Caco-2 (cell line): ENCODE results near the gene RPE. TPM values are rescaled to one million over a fixed set of nuclear protein-coding genes. Genes with fewer than 3 reads are reported as not detected.

Source experiments
- BruUV-seq: library from RNA; stranded (reverse); fragments of 400-500 nt; replicated peaks from 2 replicates; lab custom pipeline; 2021; lab: Mats Ljungman, UMichigan
- CTCF ChIA-PET: fragments of 300-600 bp; sonication (Branson Sonifier 250); formaldehyde crosslinking; loops from one replicate; lab custom pipeline; 2022; ENCODE audit warnings: antibody characterized with exemption; lab: Charles Lee
- POLR2A ChIA-PET: fragments of 300-600 bp; sonication (Branson Sonifier 250); formaldehyde crosslinking; loops from one replicate; lab custom pipeline; 2022; ENCODE audit warnings: antibody characterized with exemption; lab: Charles Lee
- DNase-seq, 2 experiments: peaks; one replicate each; pipeline versions ENCODE4 v3.0.0 to v3.0.0-alpha.2; 2020 to 2022
- H3K27me3 ChIP-seq: replicated peaks from 2 replicates; pipeline ENCODE4 v1.6.0; 2011; ENCODE audit warnings: low read length; ENCODE audit not compliant: control insufficient read depth, insufficient read depth
- H3K36me3 ChIP-seq: 2 replicates; pipeline ENCODE4 v1.5.1; 2011; ENCODE audit warnings: low read length; ENCODE audit not compliant: control insufficient read depth, insufficient read depth
- H3K4me1 ChIP-seq: fragments of 250-450 bp; sonication (Bioruptor Pico); 2 replicates; pipeline ENCODE4 v1.5.1; 2020; ENCODE audit warnings: mild to moderate bottlenecking
- H3K4me3 ChIP-seq: 2 replicates; pipeline ENCODE4 v1.5.1; 2011; ENCODE audit warnings: low read depth, mild to moderate bottlenecking, control low read depth, low read length
- H3K9me3 ChIP-seq: fragments of 250-450 bp; sonication (Bioruptor Pico); 2 replicates; pipeline ENCODE4 v1.5.1; 2020; ENCODE audit warnings: mild to moderate bottlenecking, moderate library complexity
- H3K27ac Mint-ChIP-seq: one replicate; pipeline ENCODE4 v1.8.0; 2022; ENCODE audit warnings: mixed read lengths; ENCODE audit not compliant: unreplicated experiment
- H3K27me3 Mint-ChIP-seq: one replicate; pipeline ENCODE4 v1.8.0; 2022; ENCODE audit warnings: mixed read lengths; ENCODE audit not compliant: insufficient read depth, unreplicated experiment
- H3K36me3 Mint-ChIP-seq: one replicate; pipeline ENCODE4 v1.8.0; 2022; ENCODE audit warnings: mild to moderate bottlenecking, mixed read lengths; ENCODE audit not compliant: insufficient read depth, unreplicated experiment
- H3K4me1 Mint-ChIP-seq: one replicate; pipeline ENCODE4 v1.8.0; 2022; ENCODE audit warnings: low read depth, mixed read lengths; ENCODE audit not compliant: unreplicated experiment
- H3K4me3 Mint-ChIP-seq: one replicate; pipeline ENCODE4 v1.8.0; 2022; ENCODE audit warnings: mild to moderate bottlenecking, moderate library complexity, mixed read lengths; ENCODE audit not compliant: unreplicated experiment
- H3K9me3 Mint-ChIP-seq: one replicate; pipeline ENCODE4 v1.8.0; 2022; ENCODE audit warnings: mixed read lengths; ENCODE audit not compliant: unreplicated experiment
- CTCF ChIP-seq, 2 experiments: fragments of 200-600 bp in 1 of 2; IDR thresholded peaks; 1 replicate in 1 of 2; 2 replicates in 1 of 2; pipeline versions ENCODE4 v1.5.1 to v1.8.0; 2011 to 2022; ENCODE audit warnings: antibody characterized with exemption in 1 of 2, control low read depth in 1 of 2, inconsistent platforms in 1 of 2, low read depth in 1 of 2, low read length in 1 of 2, mild to moderate bottlenecking in 1 of 2, moderate library complexity in 1 of 2; ENCODE audit not compliant: insufficient read depth in 1 of 2, severe bottlenecking in 1 of 2, unreplicated experiment in 1 of 2
- intact Hi-C: fragments of 100-400 bp; cut with micrococcal nuclease; formaldehyde crosslinking; loops from one replicate; pipeline ENCODE4 v1.10.0; 2022; ENCODE audit not compliant: unreplicated experiment
- total RNA-seq: library from RNA; stranded (reverse); gene quantifications from 2 replicates; pipeline ENCODE4 v1.2.3, GENCODE V29; 2022

Gene RPE
- total RNA-seq, 1 experiment from 2014 or later: 92.9 TPM

- ChIA-PET CTCF (no interaction called here), POLR2A (no interaction called here)
- no peak for DNase-seq
- no peak for TF ChIP-seq CTCF (IDR thresholded peaks at IDR 0.05; ENCODE audit: insufficient read depth in 1 of 2, low read depth in 1 of 2, low read length in 1 of 2, severe bottlenecking in 1 of 2, unreplicated experiment in 1 of 2)
- Histone ChIP-seq H3K4me1 (no peaks in the 10 kb centered on the region), H3K4me3 (no peak overlapping the region), H3K36me3 (no peaks in the 10 kb centered on the region), H3K9me3 (no peaks in the 10 kb centered on the region), H3K27me3 (no peaks in the 10 kb centered on the region)
- Mint-ChIP-seq H3K36me3 (no peaks in the 10 kb centered on the region), H3K4me3 (no peak overlapping the region), H3K27ac (no peak overlapping the region), H3K9me3 (no peaks in the 10 kb centered on the region), H3K27me3 (peaks cover 8% of the 10 kb centered on the region), H3K4me1 (no peaks in the 10 kb centered on the region)
- intact Hi-C loops: no loop called here
- BruUV-seq: no TSS peak
Measured at GRCh38 chr2:209985874-209986273, 16.6 kb upstream of the RPE start.

- DNase-seq: no peak
- intact Hi-C loops: no loop called here
- Histone ChIP-seq H3K36me3 (no peaks in the 10 kb centered on the region), H3K4me1 (no peaks in the 10 kb centered on the region), H3K4me3 (no peak overlapping the region), H3K27me3 (no peaks in the 10 kb centered on the region), H3K9me3 (no peaks in the 10 kb centered on the region)
- Mint-ChIP-seq H3K27ac (no peak overlapping the region), H3K4me3 (no peak overlapping the region), H3K36me3 (no peaks in the 10 kb centered on the region), H3K27me3 (peaks cover 8% of the 10 kb centered on the region), H3K9me3 (no peaks in the 10 kb centered on the region), H3K4me1 (no peaks in the 10 kb centered on the region)
- no TSS peak for BruUV-seq
- TF ChIP-seq CTCF (IDR thresholded peaks at IDR 0.05; ENCODE audit: insufficient read depth in 1 of 2, low read depth in 1 of 2, low read length in 1 of 2, severe bottlenecking in 1 of 2, unreplicated experiment in 1 of 2): no peak
- ChIA-PET POLR2A (no interaction called here), CTCF (no interaction called here)
Measured at GRCh38 chr2:209986415-209986814, 16.0 kb upstream of the RPE start.

GRCh38 chr2:209988010-209988409, 14.4 kb upstream of the RPE start:
- POLR2A ChIA-PET: no interaction called here

More at GRCh38 chr2:209988010-209988409, 14.4 kb upstream of the RPE start:
- DNase-seq: no peak
- Histone ChIP-seq H3K4me3 (no peak overlapping the region), H3K4me1 (no peaks in the 10 kb centered on the region), H3K36me3 (no peaks in the 10 kb centered on the region), H3K27me3 (no peaks in the 10 kb centered on the region), H3K9me3 (no peaks in the 10 kb centered on the region)
- CTCF ChIA-PET: no interaction called here
- H3K27me3 Mint-ChIP-seq: peaks cover 13% of the 10 kb centered on the region
- H3K36me3 Mint-ChIP-seq: no peaks in the 10 kb centered on the region
- H3K9me3 Mint-ChIP-seq: no peaks in the 10 kb centered on the region
- no TSS peak for BruUV-seq
- TF ChIP-seq CTCF (IDR thresholded peaks at IDR 0.05; ENCODE audit: insufficient read depth in 1 of 2, low read depth in 1 of 2, low read length in 1 of 2, severe bottlenecking in 1 of 2, unreplicated experiment in 1 of 2): no peak
- no peak overlapping the region for H3K27ac Mint-ChIP-seq
- H3K4me3 Mint-ChIP-seq: no peak overlapping the region
- intact Hi-C loops: no loop called here
- H3K4me1 Mint-ChIP-seq: no peaks in the 10 kb centered on the region
